ENCODE data around the gene MAML1. TPM values are rescaled to one million over a fixed set of nuclear protein-coding genes. Genes with fewer than 3 reads are reported as not detected.
A peak's percentile ranks its signal among the peaks of the same experiment; 100 is the strongest.
"Not testable (repeated sequence)": the region's sequence is repeated elsewhere in the genome, so short reads cannot be mapped to it uniquely, and the experiment has no call there.

MAML1 gene
- total RNA-seq, 1 donor from 2014 or later: 11.8 TPM

GRCh38 chr5:179732918-179733771 is 523 bp downstream of the MAML1 start:
- DNase-seq (ENCODE audit: low spot score): peak; percentile 45

GRCh38 chr5:179733772-179734126 is 1.1 kb downstream of the MAML1 start:
- no peak for DNase-seq (ENCODE audit: low spot score)

GRCh38 chr5:179734536-179735164 is 2.0 kb downstream of the MAML1 start:
- no peak for DNase-seq (ENCODE audit: low spot score)

- DNase-seq (ENCODE audit: low spot score): no peak
These were observed 6.1 kb downstream of the MAML1 start for GRCh38 chr5:179738742-179739141.

GRCh38 chr5:179744106-179744505 is 11.5 kb downstream of the MAML1 start:
- DNase-seq (ENCODE audit: low spot score): not testable (repeated sequence)

- DNase-seq (ENCODE audit: low spot score): no peak
These were observed 14.2 kb downstream of the MAML1 start for GRCh38 chr5:179746872-179747271.

- no peak for DNase-seq (ENCODE audit: low spot score)
These were observed 15.2 kb downstream of the MAML1 start for GRCh38 chr5:179747811-179748210.

GRCh38 chr5:179749857-179750508 is 17.4 kb downstream of the MAML1 start:
- DNase-seq (ENCODE audit: low spot score): no peak

GRCh38 chr5:179753971-179754370 is 21.3 kb downstream of the MAML1 start:
- DNase-seq (ENCODE audit: low spot score): no peak

- DNase-seq (ENCODE audit: low spot score): no peak
These were observed 22.4 kb downstream of the MAML1 start for GRCh38 chr5:179755022-179755421.

- no peak for DNase-seq (ENCODE audit: low spot score)
These were observed 26.3 kb downstream of the MAML1 start for GRCh38 chr5:179758955-179759354.

- DNase-seq (ENCODE audit: low spot score): no peak
These were observed 27.2 kb downstream of the MAML1 start for GRCh38 chr5:179759581-179760551.

GRCh38 chr5:179762079-179762780 is 29.6 kb downstream of the MAML1 start:
- DNase-seq (ENCODE audit: low spot score): no peak

GRCh38 chr5:179762781-179763176 is 30.2 kb downstream of the MAML1 start:
- DNase-seq (ENCODE audit: low spot score): no peak

GRCh38 chr5:179763215-179763945 is 30.8 kb downstream of the MAML1 start:
- DNase-seq (ENCODE audit: low spot score): peak; percentile 84

GRCh38 chr5:179764056-179764455 is 31.4 kb downstream of the MAML1 start:
- DNase-seq (ENCODE audit: low spot score): no peak

- peak; percentile 67 for DNase-seq (ENCODE audit: low spot score)
These were observed 32.8 kb downstream of the MAML1 start for GRCh38 chr5:179765400-179765799.

GRCh38 chr5:179766021-179766725 is 33.6 kb downstream of the MAML1 start:
- no peak for DNase-seq (ENCODE audit: low spot score)

GRCh38 chr5:179766726-179767455 is 34.3 kb downstream of the MAML1 start:
- DNase-seq (ENCODE audit: low spot score): no peak
